Osteoblast (primary cell): ENCODE results near the gene ZP3. TPM values are rescaled to one million over a fixed set of nuclear protein-coding genes. Genes with fewer than 3 reads are reported as not detected.
"Not testable (repeated sequence)": the region's sequence is repeated elsewhere in the genome, so short reads cannot be mapped to it uniquely, and the experiment has no call there.

Source experiments
- DNase-seq: peaks from one replicate; pipeline ENCODE4 v3.0.0; 2011; ENCODE audit warnings: low spot score, mixed read lengths; ENCODE audit not compliant: insufficient read length; ENCODE audit errors: missing footprints
- H2AFZ ChIP-seq: 2 replicates; pipeline ENCODE4 v1.6.0; 2011; ENCODE audit warnings: mild to moderate bottlenecking, low read length
- H3K27ac ChIP-seq: 2 replicates; pipeline ENCODE4 v1.5.1; 2011; ENCODE audit warnings: mild to moderate bottlenecking, low read depth, low read length, moderate library complexity
- H3K27me3 ChIP-seq: 2 replicates; pipeline ENCODE4 v1.6.0; 2012; ENCODE audit warnings: mild to moderate bottlenecking, control low read depth, inconsistent platforms, low read length, moderate library complexity; ENCODE audit not compliant: insufficient read depth
- H3K36me3 ChIP-seq: 2 replicates; pipeline ENCODE4 v1.5.1; 2011; ENCODE audit warnings: mild to moderate bottlenecking, low read length, control low read depth, moderate library complexity; ENCODE audit not compliant: insufficient read depth
- H3K4me1 ChIP-seq: 2 replicates; pipeline ENCODE4 v1.5.1; 2011; ENCODE audit warnings: mild to moderate bottlenecking, low read length, control low read depth, moderate library complexity; ENCODE audit not compliant: insufficient read depth
- H3K4me2 ChIP-seq: 2 replicates; pipeline ENCODE4 v1.6.0; 2011; ENCODE audit warnings: mild to moderate bottlenecking, low read length; ENCODE audit not compliant: insufficient read depth
- H3K4me3 ChIP-seq: fragments of 200-600 bp; sonication (generic); 3 replicates; pipeline ENCODE4 v1.5.1; 2012; ENCODE audit warnings: mild to moderate bottlenecking, low read length, inconsistent platforms; ENCODE audit not compliant: insufficient read depth
- H3K79me2 ChIP-seq: 2 replicates; pipeline ENCODE4 v1.6.0; 2012; ENCODE audit warnings: mild to moderate bottlenecking, low read length, control low read depth, inconsistent platforms; ENCODE audit not compliant: insufficient read depth
- H3K9me3 ChIP-seq: 2 replicates; pipeline ENCODE4 v1.5.1; 2011; ENCODE audit warnings: low read depth, low read length, control low read depth
- H4K20me1 ChIP-seq: 2 replicates; pipeline ENCODE4 v1.6.0; 2012; ENCODE audit warnings: mild to moderate bottlenecking, low read length, control low read depth; ENCODE audit not compliant: insufficient read depth
- total RNA-seq: library from RNA; depleted of rRNA; stranded (reverse); fragments of >200 nt; gene quantifications from 2 replicates; pipeline ENCODE4 v1.2.3, GENCODE V29; 2012

Gene ZP3
- total RNA-seq, 1 donor, result 6.2 TPM

GRCh38 chr7:76471556-76472221, 46.9 kb downstream of the ZP3 start:
- H2AFZ ChIP-seq, H3K4me3 ChIP-seq, DNase-seq, H4K20me1 ChIP-seq, H3K27me3 ChIP-seq, H3K4me1 ChIP-seq, H3K9me3 ChIP-seq, H3K36me3 ChIP-seq, H3K4me2 ChIP-seq, H3K27ac ChIP-seq, H3K79me2 ChIP-seq: not testable (repeated sequence)

- H3K27me3 ChIP-seq, H3K4me2 ChIP-seq, H4K20me1 ChIP-seq, H3K36me3 ChIP-seq, H3K9me3 ChIP-seq, H3K4me1 ChIP-seq, H3K27ac ChIP-seq, H3K79me2 ChIP-seq, H2AFZ ChIP-seq, H3K4me3 ChIP-seq, DNase-seq: not testable (repeated sequence)
These were observed 48.3 kb downstream of the ZP3 start for GRCh38 chr7:76473097-76473496.

GRCh38 chr7:76476280-76476679, 51.5 kb downstream of the ZP3 start:
- not testable (repeated sequence) for H3K27me3 ChIP-seq, H3K36me3 ChIP-seq, H3K4me1 ChIP-seq, H2AFZ ChIP-seq, H3K9me3 ChIP-seq, DNase-seq, H3K27ac ChIP-seq, H3K4me3 ChIP-seq, H3K79me2 ChIP-seq, H4K20me1 ChIP-seq, H3K4me2 ChIP-seq

GRCh38 chr7:76476742-76477474, 52.2 kb downstream of the ZP3 start:
- not testable (repeated sequence) for H3K36me3 ChIP-seq, H3K27me3 ChIP-seq, H3K4me1 ChIP-seq, H3K27ac ChIP-seq, H3K4me3 ChIP-seq, H3K9me3 ChIP-seq, H2AFZ ChIP-seq, H3K4me2 ChIP-seq, H4K20me1 ChIP-seq, H3K79me2 ChIP-seq, DNase-seq

- H3K9me3 ChIP-seq, H3K27me3 ChIP-seq, H3K4me2 ChIP-seq, H3K36me3 ChIP-seq, H3K4me1 ChIP-seq, H3K4me3 ChIP-seq, DNase-seq, H4K20me1 ChIP-seq, H3K27ac ChIP-seq, H3K79me2 ChIP-seq, H2AFZ ChIP-seq: not testable (repeated sequence)
These were observed 54.9 kb downstream of the ZP3 start for GRCh38 chr7:76479628-76480027.

GRCh38 chr7:76480403-76481253, 55.9 kb downstream of the ZP3 start:
- H3K4me3 ChIP-seq, H3K27ac ChIP-seq, H3K4me1 ChIP-seq, H3K4me2 ChIP-seq, H3K27me3 ChIP-seq, H4K20me1 ChIP-seq, H3K36me3 ChIP-seq, DNase-seq, H3K9me3 ChIP-seq, H2AFZ ChIP-seq, H3K79me2 ChIP-seq: not testable (repeated sequence)

- DNase-seq, H3K27ac ChIP-seq, H4K20me1 ChIP-seq, H3K4me1 ChIP-seq, H3K27me3 ChIP-seq, H3K4me3 ChIP-seq, H3K36me3 ChIP-seq, H3K79me2 ChIP-seq, H3K4me2 ChIP-seq, H2AFZ ChIP-seq, H3K9me3 ChIP-seq: not testable (repeated sequence)
These were observed 57.9 kb downstream of the ZP3 start for GRCh38 chr7:76482660-76483059.

GRCh38 chr7:76483081-76483480, 58.3 kb downstream of the ZP3 start:
- H2AFZ ChIP-seq, H3K9me3 ChIP-seq, H3K27ac ChIP-seq, H3K4me3 ChIP-seq, DNase-seq, H3K27me3 ChIP-seq, H3K36me3 ChIP-seq, H3K79me2 ChIP-seq, H4K20me1 ChIP-seq, H3K4me2 ChIP-seq, H3K4me1 ChIP-seq: not testable (repeated sequence)
